ENCODE results near the gene STK11. TPM values are rescaled to one million over a fixed set of nuclear protein-coding genes. Genes with fewer than 3 reads are reported as not detected.

STK11 gene
- total RNA-seq, 2 experiments from 2014 or later, result 76.5 to 78.4 TPM

GRCh38 chr19:1252221-1252820 lies 46.7 kb downstream of the STK11 start:
- 0 out of 2 replicates have a peak, but pooled peaks cover 7% of the 10 kb centered on the region for H4K20me1 ChIP-seq (ENCODE audit: insufficient read depth, low read length)
- H3K9me3 ChIP-seq (ENCODE audit: low read length), result no peaks in the 10 kb centered on the region
- peak overlapping the region; percentile 87 for H3K27ac ChIP-seq (ENCODE audit: low read depth, low read length, poor library complexity, severe bottlenecking)
- no peaks in the 10 kb centered on the region for H3K9me2 ChIP-seq (ENCODE audit: insufficient read depth, low read length)
- ChIA-PET POLR2A (interaction anchor here (0.7 to 1.7 kb wide), 5 partner anchors 9 to 536 kb away, joined by 3 to 13 read pairs (median 3); partner anchors contain the start of genes CIRBP and FAM174C), CTCF (ENCODE audit: unreplicated experiment) (interaction anchor here (0.7 kb wide), 1 partner anchor 10 kb away, joined by 5 read pairs; no protein-coding TSS in a partner anchor)
- peak overlapping the region; percentile 100 for H3K4me2 ChIP-seq (ENCODE audit: low read length)
- peaks cover 67% of the 10 kb centered on the region for H3K36me3 ChIP-seq (ENCODE audit: insufficient read depth, low read length)
- BruUV-seq (replicated peaks), result no TSS peak
- H2AFZ ChIP-seq (ENCODE audit: low read length), result no peak overlapping the region
- H3K4me1 ChIP-seq (ENCODE audit: insufficient read depth, low read length, poor library complexity, severe bottlenecking), result peaks cover 36% of the 10 kb centered on the region
- TF ChIP-seq CTCF (conservative IDR thresholded peaks at IDR 0.05; ENCODE audit: low read length) (no peak), EZH2phosphoT487 (IDR thresholded peaks at IDR 0.05; ENCODE audit: borderline replicate concordance, low read depth, low read length) (no peak)
- peaks cover 37% of the 10 kb centered on the region; the same call in 1 of the 2 replicates for H3K79me2 ChIP-seq (ENCODE audit: insufficient read depth, low read depth, low read length)
- intact Hi-C loops (cut with micrococcal nuclease; ENCODE audit: unreplicated experiment), result no loop called here
- DNase-seq (ENCODE audit: low spot score), result peak; percentile 64
- H3K4me3 ChIP-seq (ENCODE audit: low read depth, low read length, poor library complexity, severe bottlenecking), result peak overlapping the region; percentile 97

GRCh38 chr19:1252821-1253513 lies 47.4 kb downstream of the STK11 start:
- Histone ChIP-seq H4K20me1 (ENCODE audit: insufficient read depth, low read length) (0 out of 2 replicates have a peak, but pooled peaks cover 7% of the 10 kb centered on the region), H2AFZ (ENCODE audit: low read length) (no peak overlapping the region), H3K4me2 (ENCODE audit: low read length) (peak overlapping the region; percentile 100), H3K9me2 (ENCODE audit: insufficient read depth, low read length) (no peaks in the 10 kb centered on the region), H3K79me2 (ENCODE audit: insufficient read depth, low read depth, low read length) (peaks cover 40% of the 10 kb centered on the region; the same call in 1 of the 2 replicates), H3K36me3 (ENCODE audit: insufficient read depth, low read length) (peaks cover 73% of the 10 kb centered on the region), H3K9me3 (ENCODE audit: low read length) (no peaks in the 10 kb centered on the region), H3K4me3 (ENCODE audit: low read depth, low read length, poor library complexity, severe bottlenecking) (peak overlapping the region; percentile 97), H3K4me1 (ENCODE audit: insufficient read depth, low read length, poor library complexity, severe bottlenecking) (peaks cover 36% of the 10 kb centered on the region), H3K27ac (ENCODE audit: low read depth, low read length, poor library complexity, severe bottlenecking) (peak overlapping the region; percentile 87)
- BruUV-seq (replicated peaks), result no TSS peak
- POLR2A ChIA-PET, result interaction anchor here (1.1 to 1.7 kb wide), 3 partner anchors 9 to 22 kb away, joined by 3 to 13 read pairs (median 3); partner anchors contain the start of genes CIRBP and FAM174C
- CTCF ChIA-PET (ENCODE audit: unreplicated experiment), result interaction anchor here (0.7 kb wide), 1 partner anchor 10 kb away, joined by 5 read pairs; no protein-coding TSS in a partner anchor
- peak; percentile 76 for DNase-seq (ENCODE audit: low spot score)
- peak; percentile 42; the same call in 1 of the 2 replicates for TF ChIP-seq CTCF (conservative IDR thresholded peaks at IDR 0.05; ENCODE audit: low read length)
- TF ChIP-seq EZH2phosphoT487 (IDR thresholded peaks at IDR 0.05; ENCODE audit: borderline replicate concordance, low read depth, low read length), result no peak
- intact Hi-C loops (cut with micrococcal nuclease; ENCODE audit: unreplicated experiment), result loop anchor here (1.0 kb wide), 1 partner anchor 8 kb away; no protein-coding TSS in a partner anchor
